Hepatocyte (in vitro differentiated cells): Measurements from ENCODE around the gene KLRK1. TPM values are rescaled to one million over a fixed set of nuclear protein-coding genes. Genes with fewer than 3 reads are reported as not detected.

ENCODE experiments used
- DNase-seq: peaks from one replicate; pipeline ENCODE4 v3.0.0-alpha.2; 2016; ENCODE audit warnings: low spot score
- H2AFZ ChIP-seq: fragments of 200-600 bp; sonication (generic); 2 replicates; pipeline ENCODE4 v1.6.0; 2016; ENCODE audit warnings: antibody characterized with exemption, mild to moderate bottlenecking
- H3K27ac ChIP-seq: fragments of 200-600 bp; sonication (generic); 2 replicates; pipeline ENCODE4 v1.5.1; 2016; ENCODE audit warnings: mild to moderate bottlenecking
- H3K27me3 ChIP-seq: fragments of 200-600 bp; sonication (generic); 2 replicates; pipeline ENCODE4 v1.6.1; 2016
- H3K36me3 ChIP-seq: fragments of 200-600 bp; sonication (generic); replicated peaks from 2 replicates; pipeline ENCODE4 v1.5.1; 2016; ENCODE audit warnings: low read depth; ENCODE audit not compliant: insufficient read depth
- H3K4me1 ChIP-seq: fragments of 200-600 bp; sonication (generic); 2 replicates; pipeline ENCODE4 v1.5.1; 2016; ENCODE audit warnings: mild to moderate bottlenecking, moderate library complexity; ENCODE audit not compliant: insufficient read depth
- H3K4me2 ChIP-seq: fragments of 200-600 bp; sonication (generic); 2 replicates; pipeline ENCODE4 v1.6.0; 2016
- H3K4me3 ChIP-seq: fragments of 200-600 bp; sonication (generic); 2 replicates; pipeline ENCODE4 v1.5.1; 2016; ENCODE audit warnings: mild to moderate bottlenecking
- H3K79me2 ChIP-seq: fragments of 200-600 bp; sonication (generic); 2 replicates; pipeline ENCODE4 v1.6.0; 2017; ENCODE audit warnings: mild to moderate bottlenecking
- H3K9me2 ChIP-seq: fragments of 200-600 bp; sonication (generic); replicated peaks from 2 replicates; pipeline ENCODE4 v1.6.0; 2017; ENCODE audit warnings: mild to moderate bottlenecking; ENCODE audit not compliant: insufficient read depth
- H3K9me3 ChIP-seq: fragments of 200-600 bp; sonication (generic); 2 replicates; pipeline ENCODE4 v1.5.1; 2016; ENCODE audit warnings: low read depth, mild to moderate bottlenecking
- H4K20me1 ChIP-seq: fragments of 200-600 bp; sonication (generic); 2 replicates; pipeline ENCODE4 v1.6.0; 2016; ENCODE audit warnings: mild to moderate bottlenecking; ENCODE audit not compliant: insufficient read depth, poor library complexity, severe bottlenecking
- CTCF ChIP-seq: fragments of 200-600 bp; sonication (generic); IDR thresholded peaks from 2 replicates; pipeline ENCODE4 v1.5.1; 2016; ENCODE audit warnings: antibody characterized with exemption, mild to moderate bottlenecking; ENCODE audit not compliant: poor library complexity
- EZH2 ChIP-seq: fragments of 200-600 bp; sonication (generic); IDR thresholded peaks from 2 replicates; pipeline ENCODE4 v1.6.1; 2016; ENCODE audit warnings: antibody characterized with exemption, mild to moderate bottlenecking, borderline replicate concordance
- EZH2phosphoT487 ChIP-seq: fragments of 200-600 bp; sonication (generic); IDR thresholded peaks from one replicate; pipeline ENCODE4 v1.6.1; 2018; ENCODE audit warnings: antibody characterized with exemption, mild to moderate bottlenecking, low read depth, moderate library complexity; ENCODE audit not compliant: unreplicated experiment, severe bottlenecking
- WGBS: methylation state at CpG from one replicate; pipeline ENCODE4 v1.1.6; 2016; ENCODE audit warnings: low lambda C conversion rate; ENCODE audit errors: missing lambda C conversion rate; 5-methylcytosine and 5-hydroxymethylcytosine counted together
- polyA plus RNA-seq: library from polyadenylated mRNA; unstranded; fragments of >200 nt; fragmentation: Nextera tagmentation; extraction: Ambion mirVana; gene quantifications from 2 replicates; pipeline ENCODE4 v1.2.1, GENCODE V29; 2016
- total RNA-seq: library from RNA; depleted of rRNA; stranded (reverse); fragments of >200 nt; gene quantifications from 2 replicates; pipeline ENCODE4 v1.2.3, GENCODE V29; 2014

The KLRK1 gene
- total and polyA plus RNA-seq, 2 experiments from 2014 or later = 0.23 TPM; not detected in 1

- Histone ChIP-seq H3K36me3 (no peaks in the 10 kb centered on the region), H3K4me3 (no peak overlapping the region), H3K9me2 (no peaks in the 10 kb centered on the region), H2AFZ (peak overlapping the region; percentile 53), H3K9me3 (no peaks in the 10 kb centered on the region), H3K4me1 (peaks cover 39% of the 10 kb centered on the region), H3K27me3 (no peaks in the 10 kb centered on the region), H4K20me1 (no peaks in the 10 kb centered on the region), H3K27ac (peak overlapping the region; percentile 95), H3K79me2 (no peaks in the 10 kb centered on the region), H3K4me2 (peak overlapping the region; percentile 81)
- WGBS = 84% methylated on average over 4 of the region's 4 CpGs
- no peak for TF ChIP-seq EZH2
- TF ChIP-seq EZH2phosphoT487 = no peak
- DNase-seq = no peak
Observed at GRCh38 chr12:10361084-10361483, 28.8 kb downstream of the KLRK1 start.

- Histone ChIP-seq H4K20me1 (no peaks in the 10 kb centered on the region), H3K4me2 (no peak overlapping the region), H3K27ac (no peak overlapping the region), H3K4me1 (peaks cover 27% of the 10 kb centered on the region), H3K36me3 (no peaks in the 10 kb centered on the region), H3K4me3 (no peak overlapping the region), H3K27me3 (no peaks in the 10 kb centered on the region), H2AFZ (no peak overlapping the region), H3K9me2 (no peaks in the 10 kb centered on the region), H3K79me2 (no peaks in the 10 kb centered on the region), H3K9me3 (no peaks in the 10 kb centered on the region)
- DNase-seq = no peak
- 100% methylated on average over 1 of the region's 1 CpG for WGBS
- TF ChIP-seq EZH2 (no peak), CTCF (no peak), EZH2phosphoT487 (no peak)
Observed at GRCh38 chr12:10358969-10359368, 30.9 kb downstream of the KLRK1 start.

- no peaks in the 10 kb centered on the region for H3K79me2 ChIP-seq
- no peaks in the 10 kb centered on the region for H4K20me1 ChIP-seq
- H3K27ac ChIP-seq = no peak overlapping the region
- H3K9me2 ChIP-seq = no peaks in the 10 kb centered on the region
- no peak for TF ChIP-seq EZH2
- no peak for TF ChIP-seq EZH2phosphoT487
- TF ChIP-seq CTCF = no peak
- peaks cover 20% of the 10 kb centered on the region for H3K4me1 ChIP-seq
- H3K4me3 ChIP-seq = no peak overlapping the region
- 76% methylated on average over 5 of the region's 5 CpGs for WGBS
- no peak overlapping the region for H3K4me2 ChIP-seq
- H3K27me3 ChIP-seq = no peaks in the 10 kb centered on the region
- no peak for DNase-seq
- H2AFZ ChIP-seq = no peak overlapping the region
- H3K9me3 ChIP-seq = no peaks in the 10 kb centered on the region
- no peaks in the 10 kb centered on the region for H3K36me3 ChIP-seq
Observed at GRCh38 chr12:10358131-10358530, 31.7 kb downstream of the KLRK1 start.

DNA sequence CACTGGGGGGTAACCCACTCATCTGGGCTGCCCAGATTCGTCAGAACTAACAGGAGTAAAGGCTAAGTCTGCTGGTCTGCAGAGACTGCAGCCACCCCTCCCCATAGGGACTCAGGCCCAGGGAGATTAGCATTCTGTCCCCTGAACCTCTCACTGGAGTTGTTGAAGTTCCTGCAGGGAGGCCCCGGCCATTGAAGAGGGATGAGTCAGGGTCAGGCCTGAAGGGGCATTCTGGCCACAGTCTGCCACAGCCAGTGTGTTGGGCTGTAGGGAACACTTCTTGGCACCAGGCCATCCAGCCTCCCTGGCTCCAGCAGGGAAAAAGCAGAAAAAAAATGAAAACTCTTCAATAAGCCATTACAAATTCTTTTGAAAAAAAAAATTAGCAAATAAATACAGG lies 35.3 kb downstream of the KLRK1 start:
- H3K4me2 ChIP-seq = no peak overlapping the region
- no peaks in the 10 kb centered on the region for H3K27me3 ChIP-seq
- H3K9me3 ChIP-seq = no peaks in the 10 kb centered on the region
- H3K27ac ChIP-seq = no peak overlapping the region
- H2AFZ ChIP-seq = no peak overlapping the region
- H3K4me3 ChIP-seq = no peak overlapping the region
- H3K9me2 ChIP-seq = no peaks in the 10 kb centered on the region
- H3K4me1 ChIP-seq = no peaks in the 10 kb centered on the region
- no peaks in the 10 kb centered on the region for H4K20me1 ChIP-seq
- no peak for TF ChIP-seq EZH2
- TF ChIP-seq CTCF = no peak
- TF ChIP-seq EZH2phosphoT487 = no peak
- no peaks in the 10 kb centered on the region for H3K36me3 ChIP-seq
- H3K79me2 ChIP-seq = no peaks in the 10 kb centered on the region
- peak; percentile 53 for DNase-seq
- 63% methylated on average over 2 of the region's 2 CpGs for WGBS
